ENCODE results near the gene SNRPD3.

GRCh38 chr22:24587948-24588347 is 32.1 kb downstream of the SNRPD3 start:
- TF ChIP-seq EP300 (IDR thresholded peaks at IDR 0.05; ENCODE audit: low read length) (no peak), POLR2AphosphoS5 (IDR thresholded peaks at IDR 0.05; ENCODE audit: control insufficient read depth, insufficient read depth, low read depth, low read length) (no peak), BRCA1 (IDR thresholded peaks at IDR 0.05) (no peak), BRCA1 (CRISPR knock-in tag; IDR thresholded peaks at IDR 0.05) (no peak), TAF1 (IDR thresholded peaks at IDR 0.05; ENCODE audit: control insufficient read depth, extremely low read depth, insufficient read depth, low read length, severe bottlenecking) (no peak), SMARCA5 (IDR thresholded peaks at IDR 0.05) (no peak), REST (IDR thresholded peaks at IDR 0.05; ENCODE audit: borderline replicate concordance) (no peak), REST (CRISPR knock-in tag; IDR thresholded peaks at IDR 0.05; ENCODE audit: low read depth) (no peak), KAT7 (CRISPR knock-in tag; IDR thresholded peaks at IDR 0.05; ENCODE audit: borderline replicate concordance) (no peak), ARID4B (CRISPR knock-in tag; IDR thresholded peaks at IDR 0.05) (no peak), SPI1 (IDR thresholded peaks at IDR 0.05; ENCODE audit: borderline replicate concordance, low read depth, low read length) (no peak)
- TF ChIP-seq, protein P1, sequence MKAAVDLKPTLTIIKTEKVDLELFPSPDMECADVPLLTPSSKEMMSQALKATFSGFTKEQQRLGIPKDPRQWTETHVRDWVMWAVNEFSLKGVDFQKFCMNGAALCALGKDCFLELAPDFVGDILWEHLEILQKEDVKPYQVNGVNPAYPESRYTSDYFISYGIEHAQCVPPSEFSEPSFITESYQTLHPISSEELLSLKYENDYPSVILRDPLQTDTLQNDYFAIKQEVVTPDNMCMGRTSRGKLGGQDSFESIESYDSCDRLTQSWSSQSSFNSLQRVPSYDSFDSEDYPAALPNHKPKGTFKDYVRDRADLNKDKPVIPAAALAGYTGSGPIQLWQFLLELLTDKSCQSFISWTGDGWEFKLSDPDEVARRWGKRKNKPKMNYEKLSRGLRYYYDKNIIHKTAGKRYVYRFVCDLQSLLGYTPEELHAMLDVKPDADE (conservative IDR thresholded peaks at IDR 0.05; ENCODE audit: control insufficient read depth, low read depth, low read length), result no peak
- TF ChIP-seq, protein P2, sequence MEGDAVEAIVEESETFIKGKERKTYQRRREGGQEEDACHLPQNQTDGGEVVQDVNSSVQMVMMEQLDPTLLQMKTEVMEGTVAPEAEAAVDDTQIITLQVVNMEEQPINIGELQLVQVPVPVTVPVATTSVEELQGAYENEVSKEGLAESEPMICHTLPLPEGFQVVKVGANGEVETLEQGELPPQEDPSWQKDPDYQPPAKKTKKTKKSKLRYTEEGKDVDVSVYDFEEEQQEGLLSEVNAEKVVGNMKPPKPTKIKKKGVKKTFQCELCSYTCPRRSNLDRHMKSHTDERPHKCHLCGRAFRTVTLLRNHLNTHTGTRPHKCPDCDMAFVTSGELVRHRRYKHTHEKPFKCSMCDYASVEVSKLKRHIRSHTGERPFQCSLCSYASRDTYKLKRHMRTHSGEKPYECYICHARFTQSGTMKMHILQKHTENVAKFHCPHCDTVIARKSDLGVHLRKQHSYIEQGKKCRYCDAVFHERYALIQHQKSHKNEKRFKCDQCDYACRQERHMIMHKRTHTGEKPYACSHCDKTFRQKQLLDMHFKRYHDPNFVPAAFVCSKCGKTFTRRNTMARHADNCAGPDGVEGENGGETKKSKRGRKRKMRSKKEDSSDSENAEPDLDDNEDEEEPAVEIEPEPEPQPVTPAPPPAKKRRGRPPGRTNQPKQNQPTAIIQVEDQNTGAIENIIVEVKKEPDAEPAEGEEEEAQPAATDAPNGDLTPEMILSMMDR (IDR thresholded peaks at IDR 0.05 in 2 of 3, conservative IDR thresholded peaks at IDR 0.05 in 1 of 3; ENCODE audit: insufficient read depth in 2 of 3, low read depth in 1 of 3, low read length in 3 of 3), result no peak
- TF ChIP-seq, protein P3, sequence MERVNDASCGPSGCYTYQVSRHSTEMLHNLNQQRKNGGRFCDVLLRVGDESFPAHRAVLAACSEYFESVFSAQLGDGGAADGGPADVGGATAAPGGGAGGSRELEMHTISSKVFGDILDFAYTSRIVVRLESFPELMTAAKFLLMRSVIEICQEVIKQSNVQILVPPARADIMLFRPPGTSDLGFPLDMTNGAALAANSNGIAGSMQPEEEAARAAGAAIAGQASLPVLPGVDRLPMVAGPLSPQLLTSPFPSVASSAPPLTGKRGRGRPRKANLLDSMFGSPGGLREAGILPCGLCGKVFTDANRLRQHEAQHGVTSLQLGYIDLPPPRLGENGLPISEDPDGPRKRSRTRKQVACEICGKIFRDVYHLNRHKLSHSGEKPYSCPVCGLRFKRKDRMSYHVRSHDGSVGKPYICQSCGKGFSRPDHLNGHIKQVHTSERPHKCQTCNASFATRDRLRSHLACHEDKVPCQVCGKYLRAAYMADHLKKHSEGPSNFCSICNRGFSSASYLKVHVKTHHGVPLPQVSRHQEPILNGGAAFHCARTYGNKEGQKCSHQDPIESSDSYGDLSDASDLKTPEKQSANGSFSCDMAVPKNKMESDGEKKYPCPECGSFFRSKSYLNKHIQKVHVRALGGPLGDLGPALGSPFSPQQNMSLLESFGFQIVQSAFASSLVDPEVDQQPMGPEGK (CRISPR knock-in tag; IDR thresholded peaks at IDR 0.05; ENCODE audit: borderline replicate concordance), result no peak
